Vagina (tissue), 2 donors: Measurements from ENCODE around the gene USP50. TPM values are rescaled to one million over a fixed set of nuclear protein-coding genes. Genes with fewer than 3 reads are reported as not detected.

Source experiments
- DNase-seq, 2 donors: peaks; one replicate each; pipeline ENCODE4 v3.0.0-alpha.2; 2017; ENCODE audit errors: extremely low spot score in 2 of 2
- H3K27ac ChIP-seq: fragments of 200-600 bp; sonication (generic); one replicate; pipeline ENCODE4 v1.5.1; 2019
- H3K27me3 ChIP-seq: fragments of 200-600 bp; sonication (generic); one replicate; pipeline ENCODE4 v1.5.1; 2019
- H3K36me3 ChIP-seq, 2 donors: fragments of 200-600 bp; sonication (generic); one replicate each; pipeline ENCODE4 v1.5.1; 2017 to 2019
- H3K4me1 ChIP-seq: fragments of 200-600 bp; sonication (generic); one replicate; pipeline ENCODE4 v1.5.1; 2019
- H3K4me3 ChIP-seq, 2 donors: fragments of 200-600 bp; sonication (generic); 1 replicate in 1 of 2; 2 replicates in 1 of 2; pipeline ENCODE4 v1.5.1; 2016 to 2019
- H3K9me3 ChIP-seq: fragments of 200-600 bp; sonication (generic); one replicate; pipeline ENCODE4 v1.5.1; 2019
- CTCF ChIP-seq, 3 experiments: fragments of 450-650 bp in 2 of 3; fragments of 200-600 bp in 1 of 3; sonication (generic) in 1 of 3; IDR thresholded peaks; one replicate each; pipeline ENCODE4 v1.5.1; 2017 to 2019; ENCODE audit warnings: antibody characterized with exemption in 3 of 3, mild to moderate bottlenecking in 2 of 3, moderate library complexity in 2 of 3
- POLR2A ChIP-seq, 2 donors: fragments of 450-650 bp; IDR thresholded peaks; one replicate each; pipeline ENCODE4 v1.6.1; 2017; ENCODE audit warnings: antibody characterized with exemption in 2 of 2, mild to moderate bottlenecking in 2 of 2, moderate library complexity in 2 of 2
- POLR2AphosphoS5 ChIP-seq, 2 donors: sonication (generic); formaldehyde crosslinking; IDR thresholded peaks; one replicate each; pipeline ENCODE4 v1.9.0; 2017; ENCODE audit warnings: antibody characterized with exemption in 2 of 2, mild to moderate bottlenecking in 2 of 2, low read depth in 1 of 2; ENCODE audit not compliant: insufficient read depth in 1 of 2
- intact Hi-C: fragments of 100-400 bp; cut with DNase I; formaldehyde crosslinking; loops from one replicate; pipeline ENCODE4 v1.15.1; 2023
- small RNA-seq: library from RNA; depleted of rRNA; stranded (forward); fragments of <200 nt; gene quantifications from one replicate; pipeline ENCODE3, GENCODE V24; 2016
- total RNA-seq: library from RNA; depleted of rRNA; stranded (reverse); fragments of >200 nt; gene quantifications from one replicate; pipeline ENCODE4 v1.2.3, GENCODE V29; 2016

Gene USP50
- total RNA-seq, 1 donor from 2014 or later = not detected

GRCh38 chr15:50476143-50476542 is 70.3 kb downstream of the USP50 start:
- H3K4me3 ChIP-seq = no peak overlapping the region
- H3K36me3 ChIP-seq = peaks cover 0 to 77% of the 10 kb centered on the region in 2 donors
- intact Hi-C loops = no loop called here
- no peaks in the 10 kb centered on the region for H3K27me3 ChIP-seq
- H3K4me1 ChIP-seq = no peaks in the 10 kb centered on the region
- H3K27ac ChIP-seq = no peak overlapping the region
- DNase-seq = no peak
- TF ChIP-seq CTCF (IDR thresholded peaks at IDR 0.05) (no peak), POLR2AphosphoS5 (IDR thresholded peaks at IDR 0.05; ENCODE audit: insufficient read depth in 1 of 2, low read depth in 1 of 2) (no peak), POLR2A (IDR thresholded peaks at IDR 0.05) (no peak)
- H3K9me3 ChIP-seq = no peaks in the 10 kb centered on the region

- Histone ChIP-seq H3K9me3 (no peaks in the 10 kb centered on the region), H3K4me1 (no peaks in the 10 kb centered on the region), H3K4me3 (no peak overlapping the region), H3K36me3 (peaks cover 0 to 49% of the 10 kb centered on the region in 2 donors), H3K27ac (no peak overlapping the region), H3K27me3 (no peaks in the 10 kb centered on the region)
- intact Hi-C loops = no loop called here
- no peak for DNase-seq
- TF ChIP-seq POLR2A (IDR thresholded peaks at IDR 0.05) (no peak), CTCF (IDR thresholded peaks at IDR 0.05) (no peak), POLR2AphosphoS5 (IDR thresholded peaks at IDR 0.05; ENCODE audit: insufficient read depth in 1 of 2, low read depth in 1 of 2) (no peak)
These were observed 75.4 kb downstream of the USP50 start for GRCh38 chr15:50471072-50471471.

GRCh38 chr15:50463423-50464358 is 82.8 kb downstream of the USP50 start:
- no peak for DNase-seq
- no peaks in the 10 kb centered on the region for H3K4me1 ChIP-seq
- no peak overlapping the region for H3K4me3 ChIP-seq
- no peaks in the 10 kb centered on the region for H3K9me3 ChIP-seq
- intact Hi-C loops = no loop called here
- no peak for TF ChIP-seq POLR2A (IDR thresholded peaks at IDR 0.05)
- H3K36me3 ChIP-seq = peaks cover 0 to 24% of the 10 kb centered on the region in 2 donors
- H3K27me3 ChIP-seq = no peaks in the 10 kb centered on the region
- no peak overlapping the region for H3K27ac ChIP-seq

- Histone ChIP-seq H3K27me3 (no peaks in the 10 kb centered on the region), H3K36me3 (peaks cover 0 to 30% of the 10 kb centered on the region in 2 donors), H3K27ac (no peak overlapping the region), H3K9me3 (no peaks in the 10 kb centered on the region), H3K4me3 (no peak overlapping the region), H3K4me1 (no peaks in the 10 kb centered on the region)
- TF ChIP-seq POLR2A (IDR thresholded peaks at IDR 0.05) = no peak
- no peak for TF ChIP-seq POLR2AphosphoS5 (IDR thresholded peaks at IDR 0.05; ENCODE audit: insufficient read depth in 1 of 2, low read depth in 1 of 2)
- no peak for TF ChIP-seq CTCF (IDR thresholded peaks at IDR 0.05)
- intact Hi-C loops = no loop called here
- no peak for DNase-seq
These were observed 87.9 kb downstream of the USP50 start for GRCh38 chr15:50458348-50459112.

DNA sequence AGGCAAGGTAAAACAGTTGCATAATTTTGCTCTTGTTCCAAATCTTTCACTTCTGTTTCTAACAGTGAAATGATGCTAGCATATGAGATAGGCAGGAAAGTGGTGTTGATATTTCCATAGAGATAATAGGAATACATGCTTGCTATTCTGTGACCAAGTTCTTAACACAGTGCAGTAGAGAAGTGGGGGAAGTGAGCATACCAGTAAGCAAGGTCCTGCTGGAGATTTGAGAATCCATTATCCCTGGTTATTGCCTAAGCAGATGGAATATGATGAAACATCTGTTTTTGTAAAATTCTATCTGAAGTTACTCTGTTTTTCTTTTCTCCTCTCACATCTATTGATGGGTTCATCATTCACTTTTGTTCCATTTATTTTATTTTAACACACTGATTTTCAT is 93.5 kb downstream of the USP50 start:
- Histone ChIP-seq H3K4me1 (no peaks in the 10 kb centered on the region), H3K9me3 (no peaks in the 10 kb centered on the region), H3K27ac (no peak overlapping the region), H3K27me3 (no peaks in the 10 kb centered on the region), H3K36me3 (peaks cover 0 to 28% of the 10 kb centered on the region in 2 donors), H3K4me3 (no peak overlapping the region)
- no peak for DNase-seq
- intact Hi-C loops = no loop called here
- TF ChIP-seq POLR2AphosphoS5 (IDR thresholded peaks at IDR 0.05; ENCODE audit: insufficient read depth in 1 of 2, low read depth in 1 of 2) = no peak
- TF ChIP-seq CTCF (IDR thresholded peaks at IDR 0.05) = no peak
- TF ChIP-seq POLR2A (IDR thresholded peaks at IDR 0.05) = no peak

Small RNA genes within 50 kb of the gene (small RNA-seq; reads per million reads assigned to genes)
- gene RNA5SP395 = not detected

Other genes with a start within 250 kb of the USP50 start
- gene GABPB1, start 191.5 kb downstream of the USP50 start, total RNA-seq = 13.3 TPM
- gene USP8, start 122.3 kb downstream of the USP50 start, total RNA-seq = 33.9 TPM
- gene TRPM7, start 140.1 kb upstream of the USP50 start, total RNA-seq = 53.3 TPM
- gene SPPL2A, start 219.0 kb upstream of the USP50 start, total RNA-seq = 147 TPM